Fibroblast of skin of right quadriceps (primary cell): ENCODE data around the gene ZNF335.
"Not testable (repeated sequence)": the region's sequence is repeated elsewhere in the genome, so short reads cannot be mapped to it uniquely, and the experiment has no call there.

ENCODE experiments used
- DNase-seq: peaks from one replicate; pipeline ENCODE4 v3.0.0-alpha.2; 2013

The ZNF335 gene

GRCh38 chr20:46000262-46000996 is 28.4 kb upstream of the ZNF335 start:
- no peak for DNase-seq

DNA sequence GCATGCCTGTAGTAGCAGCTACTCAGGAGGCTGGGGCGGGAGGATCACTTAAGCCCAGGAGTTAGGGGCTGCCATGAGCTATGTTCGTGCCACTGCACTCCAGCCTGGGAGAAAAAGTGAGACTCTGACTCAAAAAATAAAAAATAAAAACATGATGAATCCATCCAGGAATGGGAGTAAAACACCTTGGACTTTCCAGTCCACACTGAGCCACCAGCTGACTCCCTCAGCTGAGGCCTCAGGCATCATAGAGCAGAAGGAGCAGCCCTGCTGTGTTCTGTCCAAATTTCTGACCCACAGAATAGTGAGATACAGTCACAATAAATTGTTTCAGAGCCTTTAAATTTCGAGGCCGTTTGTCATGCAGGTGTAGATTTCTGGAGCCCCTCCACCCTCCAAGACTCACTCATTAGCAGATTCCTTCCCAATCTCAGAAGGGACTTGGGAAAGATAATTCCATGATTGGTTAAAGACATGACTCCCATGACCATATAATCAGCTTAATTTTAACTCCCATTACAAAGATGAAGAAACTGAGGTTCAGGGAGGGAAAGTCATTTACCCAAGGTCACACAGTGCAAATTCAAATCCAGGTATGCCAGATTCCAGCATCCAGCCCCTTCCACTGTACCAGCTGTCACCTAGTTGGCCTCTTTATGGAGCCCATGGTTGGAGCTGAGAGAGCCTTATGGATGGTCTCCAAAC is 27.7 kb upstream of the ZNF335 start:
- DNase-seq, result no peak

DNA sequence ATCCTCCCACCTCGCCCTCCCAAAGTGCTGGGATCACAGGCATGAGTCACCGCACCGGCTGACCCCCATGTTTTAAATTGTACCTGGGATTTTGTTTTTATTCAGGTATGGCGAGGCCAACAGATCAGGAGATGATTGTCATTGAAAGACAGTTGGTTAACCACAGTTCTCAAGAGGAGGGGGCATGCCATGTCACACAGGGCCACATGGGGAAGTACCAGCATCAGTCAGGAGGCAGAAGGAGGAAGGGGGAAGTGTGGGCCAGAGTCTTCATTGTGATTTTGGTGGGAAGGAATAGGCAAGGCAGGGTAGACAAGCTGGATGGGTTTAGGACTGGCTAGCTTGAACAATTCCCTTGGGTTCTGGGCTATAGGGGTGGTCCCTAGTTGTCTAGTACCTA is 26.8 kb upstream of the ZNF335 start:
- DNase-seq, result no peak

DNA sequence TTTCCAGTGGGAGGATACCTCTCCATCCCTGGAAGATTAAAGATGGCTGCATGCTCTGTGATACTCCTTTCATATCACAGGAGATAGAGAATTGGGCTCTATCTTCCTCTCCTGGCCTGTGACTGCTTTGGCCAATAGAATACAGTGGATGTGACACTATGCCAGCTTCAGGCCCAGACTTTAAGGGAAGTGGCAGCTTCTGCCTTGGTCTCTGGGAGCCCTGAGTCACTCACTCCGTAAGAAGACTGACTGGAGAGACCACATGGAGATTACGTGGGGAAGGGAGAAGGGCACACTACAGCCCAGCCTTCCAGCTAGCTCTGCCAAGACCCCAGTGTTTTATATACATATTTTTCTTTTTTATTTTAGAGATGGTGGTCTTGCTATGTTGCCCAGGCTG is 26.3 kb upstream of the ZNF335 start:
- DNase-seq, result no peak

DNA sequence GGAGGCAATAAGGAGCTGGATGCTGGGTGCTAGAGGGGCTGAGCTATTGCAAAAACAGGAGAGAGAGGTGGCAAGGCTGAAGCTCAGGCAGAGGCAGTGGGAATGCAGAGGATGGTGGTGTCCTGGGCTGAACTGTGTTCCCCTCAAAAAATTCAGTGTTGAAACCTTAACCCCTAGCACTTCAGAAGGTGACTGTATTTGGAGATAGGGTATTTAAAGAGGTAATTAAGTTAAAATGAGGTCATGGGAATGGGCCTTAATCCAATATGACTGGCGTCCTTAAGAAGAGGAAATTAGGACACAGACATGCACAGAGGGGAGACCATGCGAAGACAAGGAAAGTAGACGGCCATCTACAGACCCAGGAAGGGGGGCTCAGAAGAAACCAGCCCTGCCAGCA is 25.2 kb upstream of the ZNF335 start:
- no peak for DNase-seq

- DNase-seq, result not testable (repeated sequence)
Measured at GRCh38 chr20:45995495-45996097, 23.6 kb upstream of the ZNF335 start.

- no peak for DNase-seq
Measured at GRCh38 chr20:45994761-45995493, 22.9 kb upstream of the ZNF335 start.

- no peak for DNase-seq
Measured at GRCh38 chr20:45993197-45993951, 21.4 kb upstream of the ZNF335 start.

DNA sequence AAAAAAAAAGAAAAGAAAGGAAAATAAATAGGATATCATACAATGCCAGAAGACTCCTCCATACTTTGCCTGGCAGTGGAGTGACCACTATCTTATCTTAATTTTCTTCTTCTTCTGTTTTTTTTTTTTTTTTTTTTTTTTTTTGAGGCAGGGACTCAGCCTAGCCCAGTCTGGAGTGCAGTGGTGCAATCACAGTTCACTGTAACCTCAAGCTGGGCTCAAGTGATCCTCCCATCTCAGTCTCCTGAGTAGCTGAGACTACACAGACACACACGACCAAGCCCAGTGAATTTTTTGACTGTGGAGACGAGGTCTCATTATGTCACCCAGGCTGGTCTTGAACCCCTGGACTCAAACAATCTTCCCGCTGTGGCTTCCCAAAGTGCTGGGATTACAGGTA is 19.6 kb upstream of the ZNF335 start:
- DNase-seq, result no peak

GRCh38 chr20:45988830-45989229 is 16.8 kb upstream of the ZNF335 start:
- DNase-seq, result not testable (repeated sequence)

DNA sequence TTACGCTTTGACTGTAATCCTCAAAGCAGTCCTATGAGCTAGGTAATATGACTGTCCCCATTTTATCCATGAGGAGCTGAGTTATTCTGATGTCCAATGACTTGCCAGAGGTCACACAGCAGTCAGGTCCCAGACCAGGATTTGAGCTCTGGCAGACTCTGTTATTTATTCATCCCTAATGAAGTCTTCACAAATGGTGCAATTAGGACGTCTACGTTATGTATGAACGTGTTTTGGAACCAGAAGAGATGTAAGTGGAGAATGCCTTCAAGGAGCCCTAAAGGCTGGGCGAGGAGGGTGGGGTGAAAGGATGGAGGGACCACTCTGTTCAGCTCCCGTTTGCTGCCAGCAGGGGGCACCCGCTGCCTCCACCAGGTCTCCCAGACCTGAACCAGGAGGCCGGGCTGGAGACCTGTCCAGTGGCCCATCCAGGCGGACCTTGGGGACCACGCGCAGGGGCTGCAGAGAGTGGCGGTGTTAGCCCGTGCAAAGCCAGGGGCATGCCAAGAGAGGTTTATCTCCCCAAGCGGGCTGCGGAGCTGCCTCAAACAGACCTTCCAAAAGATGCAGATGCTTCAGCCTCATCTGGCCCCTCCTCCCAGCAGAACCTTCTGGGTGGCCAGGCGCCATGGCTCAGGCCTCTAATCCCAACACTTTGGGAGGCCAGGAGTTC is 15.2 kb upstream of the ZNF335 start:
- DNase-seq, result peak; percentile 33

GRCh38 chr20:45985573-45985972 is 13.6 kb upstream of the ZNF335 start:
- no peak for DNase-seq

DNA sequence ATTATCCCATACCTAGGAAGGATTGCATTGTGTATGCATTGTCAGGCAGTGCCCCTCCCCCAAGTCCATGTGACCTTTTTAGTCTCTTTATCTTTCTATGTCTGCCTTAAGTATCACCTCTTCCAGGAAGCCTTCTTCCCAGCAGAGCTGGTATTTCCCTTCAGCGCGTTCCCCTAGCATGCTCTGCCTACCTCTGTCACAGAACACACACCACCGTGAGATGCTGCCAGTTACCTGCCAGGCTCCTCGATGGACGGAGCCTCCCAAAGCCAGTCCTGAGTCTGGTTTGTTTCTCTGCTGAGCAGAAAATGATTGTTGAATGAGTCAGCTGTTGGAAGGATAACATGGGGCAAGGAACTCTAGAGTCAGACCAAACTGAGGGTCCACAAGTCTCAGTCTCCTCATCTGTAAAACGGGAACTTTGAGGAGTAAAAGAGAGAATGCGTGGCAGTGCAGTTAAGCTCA is 11.3 kb upstream of the ZNF335 start:
- DNase-seq, result no peak

DNA sequence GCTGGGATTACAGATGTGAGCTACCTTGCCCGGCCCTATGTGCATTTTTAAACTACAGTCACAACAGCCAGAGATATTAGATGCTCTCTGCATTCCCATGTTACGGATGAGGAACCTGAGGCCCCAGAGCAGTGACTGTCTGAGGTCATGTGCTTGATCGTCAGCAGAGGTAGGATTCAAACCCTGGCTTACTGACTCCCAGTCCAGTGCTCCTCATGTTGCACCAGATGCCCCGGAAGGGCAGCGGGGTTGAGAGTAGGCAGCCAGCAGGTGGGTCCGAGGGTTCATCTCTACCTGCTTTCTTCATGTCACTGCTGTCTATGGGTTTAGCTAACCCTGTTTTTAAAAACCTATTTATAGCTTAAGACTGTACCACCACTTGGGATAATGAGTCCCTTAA is 9.3 kb upstream of the ZNF335 start:
- DNase-seq, result no peak

GRCh38 chr20:45976086-45976485 is 4.1 kb upstream of the ZNF335 start:
- no peak for DNase-seq

DNA sequence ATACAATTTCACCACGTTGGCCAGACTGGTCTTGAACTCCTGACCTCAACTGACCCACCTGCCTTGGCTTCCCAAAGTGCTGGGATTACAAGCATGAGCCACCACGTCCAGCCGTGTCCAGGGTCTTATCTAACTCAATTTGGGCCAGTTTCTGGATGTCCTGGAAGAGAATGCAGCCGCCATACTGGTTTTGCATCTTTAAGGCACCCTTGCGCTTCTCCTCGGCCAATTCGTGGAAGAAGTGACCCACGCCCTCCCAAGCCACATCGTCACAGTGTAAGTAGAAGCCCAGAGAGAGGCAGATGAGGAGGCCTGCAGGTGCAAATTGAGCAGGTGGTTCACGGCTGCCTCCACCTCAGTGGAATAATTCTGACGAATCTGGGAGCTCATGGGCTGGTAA is 3.7 kb upstream of the ZNF335 start:
- DNase-seq, result no peak

DNA sequence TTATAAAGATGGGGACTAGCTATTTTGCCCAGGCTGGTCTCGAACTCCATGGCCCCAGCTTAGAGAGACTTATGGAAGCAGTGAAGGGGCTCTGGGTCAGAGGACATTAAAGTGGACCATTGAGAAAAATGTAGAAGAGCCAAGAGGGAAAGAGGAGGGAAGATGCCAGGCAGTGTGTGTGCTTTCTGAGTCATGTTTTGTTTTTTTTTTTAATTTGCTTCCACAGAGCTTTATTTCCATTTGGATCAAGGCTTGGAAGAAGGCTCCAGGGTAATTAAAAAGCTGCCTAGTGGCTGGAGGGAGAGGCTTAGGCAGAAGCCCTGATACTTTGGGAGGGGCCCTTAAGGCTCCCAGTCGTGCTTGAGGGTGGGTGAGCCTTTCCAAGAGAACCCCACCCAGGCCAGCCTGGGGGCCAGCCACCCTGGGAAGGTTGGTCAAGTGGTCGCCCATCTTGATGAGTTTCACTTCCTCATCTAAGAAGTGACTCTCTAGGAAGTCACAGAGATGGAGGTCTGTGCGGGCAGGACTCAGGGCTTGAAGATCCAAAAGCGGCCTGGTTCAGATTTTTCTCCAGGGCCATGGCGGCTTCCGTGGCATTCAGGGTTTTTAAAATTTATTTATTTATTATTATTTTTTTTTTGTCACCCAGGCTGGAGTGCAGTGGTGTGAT is 3.0 kb upstream of the ZNF335 start:
- DNase-seq, result no peak

DNA sequence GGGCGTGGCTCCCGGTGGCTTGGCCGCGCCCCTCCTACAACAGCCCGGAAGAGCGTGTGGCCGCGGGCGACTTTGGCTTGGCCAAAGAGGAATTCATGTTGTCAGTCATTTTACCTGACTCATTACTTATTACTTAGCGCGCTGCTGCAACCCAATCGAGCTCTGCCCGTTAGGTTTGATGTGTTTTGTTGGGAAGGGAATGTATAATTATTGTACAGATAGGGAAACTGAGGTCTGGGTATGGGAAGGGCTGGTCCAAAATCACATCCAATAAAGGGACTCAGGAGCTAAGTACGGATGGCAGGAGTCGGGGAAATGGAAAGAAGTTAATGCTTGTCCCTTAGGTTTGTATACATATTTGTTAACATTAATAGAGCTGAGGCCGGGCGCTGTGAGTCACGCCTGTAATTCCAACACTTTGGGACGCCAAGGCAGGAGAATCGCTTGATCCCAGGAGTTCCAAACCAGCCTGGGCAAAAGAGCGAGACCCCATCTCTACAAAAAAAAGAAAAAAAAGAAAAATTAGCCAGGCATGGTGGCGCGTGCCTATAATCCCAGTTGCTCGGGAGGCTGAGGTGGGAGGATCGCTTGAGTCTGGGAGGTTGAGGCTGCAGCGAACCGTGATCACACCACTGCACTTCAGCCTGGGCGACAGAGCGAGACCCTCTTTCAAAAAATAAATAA is 639 bp upstream of the ZNF335 start:
- DNase-seq, result no peak

GRCh38 chr20:45971425-45971674 is 653 bp downstream of the ZNF335 start:
- DNase-seq, result no peak

DNA sequence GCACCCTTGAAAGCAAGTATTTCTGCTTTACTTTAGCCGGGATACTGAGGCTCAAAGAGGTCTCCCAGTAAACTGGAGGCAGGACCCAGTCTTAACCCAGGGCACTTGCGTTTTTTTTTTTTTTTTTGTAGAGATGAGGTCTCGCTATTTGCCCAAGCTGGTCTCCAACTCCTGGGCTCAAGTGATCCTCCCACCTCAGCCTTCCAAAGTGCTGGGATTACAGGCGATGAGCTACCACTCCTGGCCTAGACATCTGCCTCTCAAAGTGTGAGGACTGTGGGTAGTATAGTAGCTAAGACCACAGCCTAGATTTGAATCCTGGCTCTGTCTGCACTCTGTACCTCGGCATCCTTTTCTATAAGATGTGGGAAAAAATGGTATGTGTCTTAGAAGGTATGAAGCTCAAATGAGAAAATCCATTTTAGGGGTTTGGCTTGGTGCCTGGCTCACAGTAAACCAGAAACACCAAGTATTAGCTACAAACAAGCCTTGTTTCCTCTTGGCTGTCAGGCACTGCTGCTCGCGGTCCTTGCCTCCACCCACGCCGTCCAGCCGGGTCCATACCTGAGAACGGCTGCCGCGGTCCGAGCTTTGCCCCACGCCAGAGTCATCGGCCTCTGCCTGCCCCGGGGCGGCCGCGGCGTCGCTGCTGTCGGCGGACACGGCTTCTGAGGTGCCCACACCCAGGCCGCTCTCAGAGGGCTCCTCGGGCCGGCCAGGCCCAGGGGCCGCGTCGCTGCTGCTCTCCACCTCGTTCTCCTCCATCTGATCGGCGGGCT is 1.2 kb downstream of the ZNF335 start:
- DNase-seq, result no peak
